Endothelial cell (in vitro differentiated cells): ENCODE measurements around the gene N4BP2. TPM values are rescaled to one million over a fixed set of nuclear protein-coding genes. Genes with fewer than 3 reads are reported as not detected.

Experiments used
- DNase-seq: peaks from one replicate; pipeline ENCODE4 v3.0.0; 2021; ENCODE audit warnings: low spot score
- H3K27ac Mint-ChIP-seq: one replicate; pipeline ENCODE4 v1.8.0; 2021; ENCODE audit warnings: mixed read lengths, inconsistent platforms; ENCODE audit not compliant: unreplicated experiment
- H3K27me3 Mint-ChIP-seq: one replicate; pipeline ENCODE4 v1.8.0; 2021; ENCODE audit warnings: mild to moderate bottlenecking, moderate library complexity, mixed read lengths, inconsistent platforms; ENCODE audit not compliant: unreplicated experiment
- H3K36me3 Mint-ChIP-seq: one replicate; pipeline ENCODE4 v1.8.0; 2021; ENCODE audit warnings: mild to moderate bottlenecking, low read depth, mixed read lengths, inconsistent platforms; ENCODE audit not compliant: unreplicated experiment
- H3K4me1 Mint-ChIP-seq: one replicate; pipeline ENCODE4 v1.8.0; 2021; ENCODE audit warnings: mild to moderate bottlenecking, mixed read lengths, inconsistent platforms; ENCODE audit not compliant: unreplicated experiment
- H3K4me3 Mint-ChIP-seq: one replicate; pipeline ENCODE4 v1.8.0; 2021; ENCODE audit warnings: mild to moderate bottlenecking, mixed read lengths, inconsistent platforms; ENCODE audit not compliant: unreplicated experiment
- H3K9me3 Mint-ChIP-seq: one replicate; pipeline ENCODE4 v1.8.0; 2021; ENCODE audit warnings: mixed read lengths, inconsistent platforms; ENCODE audit not compliant: unreplicated experiment
- CTCF ChIP-seq: fragments of 200-600 bp; sonication (generic); IDR thresholded peaks from one replicate; pipeline ENCODE4 v1.5.0; 2021; ENCODE audit warnings: antibody characterized with exemption; ENCODE audit not compliant: unreplicated experiment
- total RNA-seq: library from RNA; stranded (reverse); fragmentation: NEBNext Ultra II Directional; extraction: Animal tissue kit (Norgen Biotek cat#: 25700); gene quantifications from one replicate; pipeline ENCODE4 v1.2.1, GENCODE V29; 2021; ENCODE audit not compliant: unreplicated experiment

N4BP2 gene
- total RNA-seq, 1 donor from 2014 or later = 24.9 TPM

DNA sequence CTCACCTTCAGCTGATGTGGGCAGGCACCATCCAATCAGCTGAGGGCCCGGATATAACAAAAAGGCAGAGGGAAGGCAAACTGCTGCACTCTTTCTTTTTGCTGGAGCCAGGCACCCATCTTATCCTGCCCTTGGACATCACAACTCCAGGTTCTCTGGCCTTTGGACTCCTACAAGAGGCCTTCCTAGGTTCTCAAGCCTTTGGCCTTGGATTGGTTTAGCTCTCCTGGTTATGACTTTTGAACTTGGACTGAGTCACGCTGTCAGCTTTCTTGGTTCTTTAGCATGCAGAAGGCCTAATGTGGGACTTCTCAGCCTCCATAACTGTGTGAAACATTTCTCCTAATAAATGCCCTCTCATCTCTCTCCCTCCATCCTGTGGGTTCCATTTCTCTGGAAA lies 23.0 kb upstream of the N4BP2 start:
- Mint-ChIP-seq H3K4me3 (no peak overlapping the region), H3K36me3 (no peaks in the 10 kb centered on the region), H3K9me3 (no peaks in the 10 kb centered on the region), H3K27ac (no peak overlapping the region), H3K27me3 (no peaks in the 10 kb centered on the region), H3K4me1 (no peaks in the 10 kb centered on the region)
- DNase-seq = no peak
- no peak for TF ChIP-seq CTCF

DNA sequence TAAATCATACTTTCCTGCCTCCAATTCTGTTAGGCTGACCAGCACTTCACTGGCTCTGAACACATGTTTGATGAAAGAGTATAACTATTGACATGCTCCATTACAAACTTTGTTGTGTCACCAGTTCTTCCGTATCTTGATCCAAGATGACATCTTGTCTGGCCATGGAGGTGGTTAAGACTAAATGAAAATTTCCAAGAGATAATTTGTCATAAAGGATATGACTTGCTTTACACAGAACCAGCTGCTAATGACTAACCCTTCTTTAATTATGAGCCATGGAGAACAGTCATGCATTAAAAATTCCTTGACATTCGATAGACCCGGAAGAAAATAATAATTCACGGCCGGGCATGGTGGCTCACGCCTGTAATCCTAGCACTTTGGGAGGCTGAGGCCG lies 17.7 kb upstream of the N4BP2 start:
- H3K27ac Mint-ChIP-seq = no peak overlapping the region
- no peaks in the 10 kb centered on the region for H3K27me3 Mint-ChIP-seq
- H3K9me3 Mint-ChIP-seq = no peaks in the 10 kb centered on the region
- DNase-seq = no peak
- H3K4me1 Mint-ChIP-seq = peaks cover 4% of the 10 kb centered on the region
- no peak overlapping the region for H3K4me3 Mint-ChIP-seq
- no peak for TF ChIP-seq CTCF
- H3K36me3 Mint-ChIP-seq = no peaks in the 10 kb centered on the region

DNA sequence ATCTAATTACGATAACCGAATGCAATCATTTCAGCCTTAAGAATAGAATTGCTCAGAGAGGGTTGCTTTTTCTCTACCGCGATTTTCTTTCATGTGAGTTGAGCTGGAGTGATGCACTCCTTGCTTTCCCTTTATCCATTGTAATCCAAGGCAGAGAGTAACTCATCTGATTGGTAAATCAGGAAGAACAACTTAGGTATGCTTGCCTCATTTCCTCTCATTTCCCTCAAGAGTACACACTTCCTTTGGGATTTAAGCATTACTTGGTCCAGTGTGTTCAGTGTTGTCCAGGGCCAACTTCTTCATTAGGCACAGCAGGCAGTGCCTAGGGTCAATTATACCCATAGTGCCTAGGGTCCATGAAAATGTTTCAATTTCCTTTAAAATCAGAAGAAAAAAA lies 15.7 kb upstream of the N4BP2 start:
- no peak overlapping the region for H3K4me3 Mint-ChIP-seq
- peak overlapping the region; percentile 30 for H3K27ac Mint-ChIP-seq
- peaks cover 4% of the 10 kb centered on the region for H3K4me1 Mint-ChIP-seq
- H3K36me3 Mint-ChIP-seq = no peaks in the 10 kb centered on the region
- no peak for DNase-seq
- no peaks in the 10 kb centered on the region for H3K27me3 Mint-ChIP-seq
- H3K9me3 Mint-ChIP-seq = no peaks in the 10 kb centered on the region
- no peak for TF ChIP-seq CTCF

- Mint-ChIP-seq H3K27me3 (no peaks in the 10 kb centered on the region), H3K36me3 (no peaks in the 10 kb centered on the region), H3K9me3 (no peaks in the 10 kb centered on the region), H3K4me1 (peaks cover 4% of the 10 kb centered on the region), H3K4me3 (no peak overlapping the region), H3K27ac (no peak overlapping the region)
- TF ChIP-seq CTCF = no peak
- DNase-seq = no peak
Observed at GRCh38 chr4:40043786-40044185, 12.9 kb upstream of the N4BP2 start.

GRCh38 chr4:40046311-40046980 lies 10.2 kb upstream of the N4BP2 start:
- DNase-seq = no peak
- Mint-ChIP-seq H3K27me3 (no peaks in the 10 kb centered on the region), H3K4me3 (no peak overlapping the region), H3K27ac (no peak overlapping the region), H3K9me3 (no peaks in the 10 kb centered on the region), H3K36me3 (no peaks in the 10 kb centered on the region), H3K4me1 (no peaks in the 10 kb centered on the region)
- no peak for TF ChIP-seq CTCF
